H1 (cell line): ENCODE data around the gene FAM174B. TPM values are rescaled to one million over a fixed set of nuclear protein-coding genes. Genes with fewer than 3 reads are reported as not detected.

ENCODE experiments used
- CTCF ChIA-PET: fragments of 300-600 bp; sonication (Branson Sonifier 250); formaldehyde crosslinking; loops from one replicate; lab custom pipeline; 2021; ENCODE audit not compliant: partially characterized antibody; lab: Charles Lee
- POLR2A ChIA-PET: fragments of 300-600 bp; sonication (Branson Sonifier 250); formaldehyde crosslinking; loops from one replicate; lab custom pipeline; 2021; ENCODE audit warnings: inconsistent platforms; ENCODE audit not compliant: partially characterized antibody; lab: Charles Lee
- DNase-seq, 2 experiments: peaks; one replicate each; pipeline versions ENCODE4 v3.0.0 to v3.0.0-alpha.2; 2010 to 2022; ENCODE audit warnings: low spot score in 2 of 2, low read depth in 1 of 2, mixed read lengths in 1 of 2
- FAIRE-seq: peaks from 2 replicates; lab custom pipeline; 2011; peaks lifted over from hg19 to GRCh38; lab: Jason Lieb, UNC
- H2AFZ ChIP-seq: 2 replicates; pipeline ENCODE4 v1.8.1; 2012; ENCODE audit warnings: low read length, inconsistent platforms
- H2AK5ac ChIP-seq: 2 replicates; pipeline ENCODE4 v1.6.1; 2013; ENCODE audit warnings: low read depth, low read length
- H2BK120ac ChIP-seq: replicated peaks from 2 replicates; pipeline ENCODE3; 2013; ENCODE audit warnings: low read depth, low read length, inconsistent platforms
- H2BK12ac ChIP-seq: 2 replicates; pipeline ENCODE4 v1.6.1; 2013; ENCODE audit warnings: low read depth, low read length
- H2BK15ac ChIP-seq: 2 replicates; pipeline ENCODE4 v1.6.1; 2013; ENCODE audit warnings: low read length
- H2BK20ac ChIP-seq: 2 replicates; pipeline ENCODE4 v1.6.1; 2013; ENCODE audit warnings: low read length
- H2BK5ac ChIP-seq: 2 replicates; pipeline ENCODE4 v1.6.1; 2013; ENCODE audit warnings: low read depth, low read length
- H3K14ac ChIP-seq: 2 replicates; pipeline ENCODE4 v1.6.1; 2013; ENCODE audit warnings: inconsistent platforms; ENCODE audit not compliant: insufficient read length
- H3K18ac ChIP-seq: 2 replicates; pipeline ENCODE4 v1.6.1; 2013; ENCODE audit warnings: low read length; ENCODE audit errors: extremely low read depth
- H3K23ac ChIP-seq: 2 replicates; pipeline ENCODE4 v1.6.1; 2013; ENCODE audit warnings: inconsistent platforms; ENCODE audit not compliant: insufficient read length
- H3K23me2 ChIP-seq: 2 replicates; pipeline ENCODE4 v1.6.1; 2013; ENCODE audit warnings: low read depth, low read length
- H3K27ac ChIP-seq: 2 replicates; pipeline ENCODE4 v1.6.1; 2011; ENCODE audit warnings: low read depth, low read length, inconsistent platforms
- H3K27me3 ChIP-seq, 4 experiments: replicated peaks in 1 of 4; 1 replicate in 1 of 4; 2 replicates in 3 of 4; pipeline versions ENCODE4 v1.6.1 to v1.8.1; 2011 to 2013; ENCODE audit warnings: low read length in 3 of 4, mild to moderate bottlenecking in 3 of 4, inconsistent platforms in 2 of 4, mixed read lengths in 2 of 4, moderate library complexity in 1 of 4; ENCODE audit not compliant: control insufficient read depth in 3 of 4, insufficient read depth in 3 of 4; ENCODE audit errors: extremely low read depth in 1 of 4
- H3K36me3 ChIP-seq, 4 experiments: 2 replicates each; pipeline versions ENCODE4 v1.6.1 to v1.8.1; 2011 to 2013; ENCODE audit warnings: mild to moderate bottlenecking in 4 of 4, low read length in 3 of 4, moderate library complexity in 2 of 4, control low read depth in 1 of 4, inconsistent platforms in 1 of 4; ENCODE audit not compliant: insufficient read depth in 4 of 4, control insufficient read depth in 2 of 4
- H3K4ac ChIP-seq: replicated peaks from 2 replicates; pipeline ENCODE3; 2013; ENCODE audit warnings: low read length, low read depth, mixed read lengths, inconsistent platforms; ENCODE audit not compliant: insufficient read length
- H3K4me1 ChIP-seq, 4 experiments: replicated peaks in 1 of 4; 1 replicate in 1 of 4; 2 replicates in 3 of 4; pipeline versions ENCODE4 v1.6.1 to v1.8.1; 2011 to 2013; ENCODE audit warnings: low read length in 3 of 4, inconsistent platforms in 2 of 4, mixed read lengths in 1 of 4; ENCODE audit not compliant: insufficient read depth in 4 of 4, control insufficient read depth in 3 of 4
- H3K4me2 ChIP-seq, 2 experiments: 2 replicates each; pipeline versions ENCODE4 v1.6.1 to v1.8.1; 2011 to 2013; ENCODE audit warnings: low read depth in 2 of 2, low read length in 2 of 2, control low read depth in 1 of 2, inconsistent platforms in 1 of 2, mild to moderate bottlenecking in 1 of 2; ENCODE audit not compliant: insufficient read depth in 1 of 2
- H3K4me3 ChIP-seq, 4 experiments: fragments of 200-600, 300-600 bp in 1 of 4; sonication (generic), shearing (Covaris generic), sonication (Bioruptor Twin) in 1 of 4; 2 replicates each; pipeline versions ENCODE4 v1.5.1 to v1.8.1; 2011 to 2016; ENCODE audit warnings: low read length in 4 of 4, low read depth in 3 of 4, control low read depth in 2 of 4, inconsistent platforms in 2 of 4, mild to moderate bottlenecking in 2 of 4, mixed read lengths in 1 of 4, moderate library complexity in 1 of 4; ENCODE audit not compliant: insufficient read depth in 2 of 4; ENCODE audit errors: extremely low read depth in 1 of 4
- H3K56ac ChIP-seq: replicated peaks from 2 replicates; pipeline ENCODE3; 2013; ENCODE audit warnings: low read depth, mild to moderate bottlenecking, mixed read lengths, low read length, inconsistent platforms; ENCODE audit not compliant: insufficient read length
- H3K79me1 ChIP-seq: 2 replicates; pipeline ENCODE4 v1.6.1; 2013; ENCODE audit warnings: low read depth, low read length, control low read depth
- H3K79me2 ChIP-seq, 2 experiments: 2 replicates each; pipeline versions ENCODE4 v1.6.1 to v1.8.1; 2012 to 2013; ENCODE audit warnings: low read length in 2 of 2, mild to moderate bottlenecking in 2 of 2, inconsistent platforms in 1 of 2; ENCODE audit not compliant: insufficient read depth in 2 of 2, control insufficient read depth in 1 of 2
- H3K9ac ChIP-seq, 4 experiments: replicated peaks in 1 of 4; 1 replicate in 1 of 4; 2 replicates in 3 of 4; pipeline versions ENCODE4 v1.6.1 to v1.8.1; 2011 to 2013; ENCODE audit warnings: low read depth in 3 of 4, low read length in 3 of 4, control low read depth in 2 of 4, mild to moderate bottlenecking in 2 of 4, moderate library complexity in 2 of 4, inconsistent platforms in 1 of 4; ENCODE audit errors: extremely low read depth in 1 of 4
- H3K9me3 ChIP-seq, 2 experiments: 2 replicates each; pipeline versions ENCODE4 v1.6.1 to v1.8.1; 2012 to 2013; ENCODE audit warnings: mild to moderate bottlenecking in 2 of 2, moderate library complexity in 2 of 2, control low read depth in 1 of 2, inconsistent platforms in 1 of 2, low read depth in 1 of 2, low read length in 1 of 2, mixed read lengths in 1 of 2; ENCODE audit not compliant: insufficient read depth in 2 of 2
- H4K20me1 ChIP-seq, 2 experiments: replicated peaks in 1 of 2; 2 replicates each; pipeline versions ENCODE3 to v1.8.1; 2011 to 2013; ENCODE audit warnings: inconsistent platforms in 2 of 2, low read length in 2 of 2, mild to moderate bottlenecking in 1 of 2; ENCODE audit not compliant: insufficient read depth in 2 of 2, control insufficient read depth in 1 of 2
- H4K5ac ChIP-seq: 2 replicates; pipeline ENCODE4 v1.6.1; 2013; ENCODE audit warnings: low read length, low read depth, mixed read lengths, inconsistent platforms; ENCODE audit not compliant: insufficient read length
- H4K8ac ChIP-seq: 2 replicates; pipeline ENCODE4 v1.8.0; 2013; ENCODE audit warnings: mild to moderate bottlenecking, moderate library complexity, low read length, inconsistent platforms; ENCODE audit not compliant: insufficient read depth; ENCODE audit errors: extremely low read depth
- H4K91ac ChIP-seq: replicated peaks from 2 replicates; pipeline ENCODE3; 2013; ENCODE audit warnings: low read length, mixed read lengths, inconsistent platforms; ENCODE audit not compliant: insufficient read length
- HDAC2 ChIP-seq, 2 experiments: fragments of 300-600 bp in 1 of 2; sonication (generic) in 1 of 2; IDR thresholded peaks; 2 replicates each; pipeline ENCODE4 v1.6.1; 2011 to 2012; ENCODE audit warnings: low read depth in 2 of 2, low read length in 2 of 2, mild to moderate bottlenecking in 2 of 2, moderate library complexity in 2 of 2, borderline replicate concordance in 1 of 2, inconsistent platforms in 1 of 2
- POLR2AphosphoS5 ChIP-seq: IDR thresholded peaks from 2 replicates; pipeline ENCODE4 v1.6.1; 2011; ENCODE audit warnings: low read depth, low read length
- WGBS, 2 experiments: shearing (Covaris generic) in 1 of 2; methylation state at CpG; one replicate each; pipeline versions ENCODE4 v1.1.6 to v1.1.7; 2013 to 2015; ENCODE audit warnings: low lambda C conversion rate in 2 of 2, mixed read lengths in 2 of 2, inconsistent platforms in 1 of 2, low coverage in 1 of 2, missing lambda C conversion rate in 1 of 2; ENCODE audit not compliant: insufficient replicate concordance in 2 of 2, insufficient coverage in 1 of 2, insufficient read length in 1 of 2; ENCODE audit errors: extremely low coverage in 1 of 2, missing lambda C conversion rate in 1 of 2; 5-methylcytosine and 5-hydroxymethylcytosine counted together
- polyA plus RNA-seq, 7 experiments: library from polyadenylated mRNA; depleted of rRNA in 3 of 7; stranded (reverse) in 5 of 7; unstranded in 2 of 7; fragments of >200 nt in 5 of 7; fragments of 200-250 nt in 2 of 7; gene quantifications; 1 replicate in 5 of 7; 2 replicates in 1 of 7; 4 replicates in 1 of 7; pipeline versions ENCODE4 v1.2.1 to v1.2.3, GENCODE V29; 2011 to 2013; ENCODE audit warnings: missing spikeins in 2 of 7, mixed read lengths in 2 of 7
- total RNA-seq: library from RNA; stranded (reverse); fragmentation: NEBNext Ultra II Directional; extraction: Animal tissue kit (Norgen Biotek cat#: 25700); gene quantifications from 2 replicates; pipeline ENCODE4 v1.2.1, GENCODE V29; 2021

Gene FAM174B
- total and polyA plus RNA-seq, 2 of the 8 experiments (the other 6 are each of a cell fraction or from before 2014, with no cell fraction given) = 9.3 to 35.2 TPM

- POLR2A ChIA-PET = no interaction called here
- Histone ChIP-seq H3K4me2 (no peak overlapping the region), H2BK120ac (no peak overlapping the region)
Measured at GRCh38 chr15:92624401-92624991, 31.1 kb downstream of the FAM174B start.

More at GRCh38 chr15:92624401-92624991, 31.1 kb downstream of the FAM174B start:
- Histone ChIP-seq H2AFZ (no peak overlapping the region), H2BK20ac (no peak overlapping the region), H3K23ac (no peak overlapping the region), H3K56ac (no peak overlapping the region), H3K79me1 (no peaks in the 10 kb centered on the region), H2AK5ac (no peak overlapping the region), H3K23me2 (no peaks in the 10 kb centered on the region), H3K9me3 (no peaks in the 10 kb centered on the region), H3K14ac (no peak overlapping the region), H3K18ac (no peak overlapping the region), H3K27ac (no peak overlapping the region), H2BK5ac (no peak overlapping the region), H3K4me1 (peaks cover 0 to 3% (median 0%) of the 10 kb centered on the region in 4 experiments; a peak in 2 of 7 replicates), H4K5ac (no peak overlapping the region), H3K79me2 (no peaks in the 10 kb centered on the region), H3K4me3 (no peak overlapping the region), H4K91ac (peak overlapping the region; percentile 56), H3K27me3 (no peaks in the 10 kb centered on the region), H2BK15ac (no peak overlapping the region), H3K9ac (no peak overlapping the region), H4K8ac (peak overlapping the region; percentile 11; the same call in 1 of the 2 replicates), H4K20me1 (no peaks in the 10 kb centered on the region), H2BK12ac (peak overlapping the region; percentile 51; the same call in 1 of the 2 replicates), H3K36me3 (peaks cover 0 to 3% (median 0%) of the 10 kb centered on the region in 4 experiments; a peak in 2 of 8 replicates), H3K4ac (no peak overlapping the region)
- TF ChIP-seq POLR2AphosphoS5 (no peak), HDAC2 (IDR thresholded peaks at IDR 0.05; ENCODE audit: borderline replicate concordance in 1 of 2, low read depth in 2 of 2, low read length in 2 of 2) (no peak)
- WGBS, 2 experiments = 84% methylated on average over 15 of the region's 15 CpGs; no CpG with 5 or more reads in 1 of the 2 experiments
- DNase-seq = no peak
- CTCF ChIA-PET = interaction anchor here (0.7 to 1.5 kb wide), 3 partner anchors 13 to 102 kb away, joined by 3 to 4 read pairs (median 3); no protein-coding TSS in a partner anchor
- no peak for FAIRE-seq
